Nucleus accumbens (tissue), 56 donors: ENCODE data around the gene GINS3.

Experiments used
- DNase-seq, 56 donors: peaks; one replicate each; lab custom pipeline; 2025; lab: John Stamatoyannopoulos, UW

Gene GINS3

DNA sequence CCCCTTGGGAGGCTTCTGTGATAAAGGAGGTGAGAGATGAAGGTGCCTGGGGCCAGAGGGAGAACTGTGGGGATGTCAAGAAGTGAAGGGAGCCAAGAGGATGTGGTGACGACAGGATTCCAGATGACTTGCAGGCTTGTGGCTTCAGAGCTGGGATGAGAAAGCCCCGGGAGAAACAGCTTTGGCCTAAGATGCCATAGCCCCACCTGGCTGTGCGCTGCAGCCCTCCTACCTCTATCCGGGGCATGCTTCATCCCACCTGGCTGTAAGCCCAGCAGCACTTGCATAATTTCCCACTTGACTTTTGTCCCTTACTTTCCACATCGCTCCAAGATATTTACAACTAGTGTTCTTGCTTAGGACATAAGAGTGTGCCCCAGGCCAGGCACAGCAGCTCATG is 29.3 kb downstream of the GINS3 start:
- no peak for DNase-seq

DNA sequence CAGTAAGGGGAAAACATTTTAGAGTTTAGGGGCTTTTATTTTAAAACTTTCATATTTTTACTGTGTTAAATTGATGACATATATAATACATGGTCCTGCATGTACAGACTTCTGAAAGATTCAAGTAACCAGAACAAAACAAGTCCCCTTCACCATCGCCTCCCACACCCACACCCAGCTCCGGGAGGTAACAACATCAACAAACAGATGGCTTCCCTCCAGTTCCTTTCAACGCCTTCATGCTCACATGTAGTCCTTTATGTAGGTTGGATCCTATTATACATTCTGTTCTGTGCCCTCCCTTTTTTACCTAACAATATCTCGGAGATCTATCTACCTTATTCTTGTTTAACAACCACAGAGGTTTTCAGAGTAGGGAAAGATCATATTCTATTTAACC is 30.5 kb downstream of the GINS3 start:
- DNase-seq = no peak

DNA sequence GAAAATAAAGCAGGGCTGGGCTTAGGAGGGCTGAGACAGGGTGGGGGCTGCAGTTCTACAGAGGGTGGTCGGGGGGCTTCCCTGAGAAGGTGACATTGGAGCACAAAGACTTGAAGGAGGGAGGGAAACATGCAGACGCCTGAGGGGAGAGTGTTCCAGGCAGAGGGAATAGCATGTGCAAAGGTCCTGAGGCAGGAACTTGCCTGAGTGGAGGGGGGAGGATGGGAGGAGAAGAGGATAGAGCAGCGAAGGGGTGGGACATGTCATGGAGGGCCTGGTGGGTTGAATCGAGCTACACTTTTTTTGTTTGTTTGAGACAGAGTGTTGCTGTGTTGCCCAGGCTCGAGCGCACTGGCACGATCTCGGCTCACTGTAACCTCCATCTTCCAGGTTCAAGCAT is 33.0 kb downstream of the GINS3 start:
- DNase-seq = no peak

DNA sequence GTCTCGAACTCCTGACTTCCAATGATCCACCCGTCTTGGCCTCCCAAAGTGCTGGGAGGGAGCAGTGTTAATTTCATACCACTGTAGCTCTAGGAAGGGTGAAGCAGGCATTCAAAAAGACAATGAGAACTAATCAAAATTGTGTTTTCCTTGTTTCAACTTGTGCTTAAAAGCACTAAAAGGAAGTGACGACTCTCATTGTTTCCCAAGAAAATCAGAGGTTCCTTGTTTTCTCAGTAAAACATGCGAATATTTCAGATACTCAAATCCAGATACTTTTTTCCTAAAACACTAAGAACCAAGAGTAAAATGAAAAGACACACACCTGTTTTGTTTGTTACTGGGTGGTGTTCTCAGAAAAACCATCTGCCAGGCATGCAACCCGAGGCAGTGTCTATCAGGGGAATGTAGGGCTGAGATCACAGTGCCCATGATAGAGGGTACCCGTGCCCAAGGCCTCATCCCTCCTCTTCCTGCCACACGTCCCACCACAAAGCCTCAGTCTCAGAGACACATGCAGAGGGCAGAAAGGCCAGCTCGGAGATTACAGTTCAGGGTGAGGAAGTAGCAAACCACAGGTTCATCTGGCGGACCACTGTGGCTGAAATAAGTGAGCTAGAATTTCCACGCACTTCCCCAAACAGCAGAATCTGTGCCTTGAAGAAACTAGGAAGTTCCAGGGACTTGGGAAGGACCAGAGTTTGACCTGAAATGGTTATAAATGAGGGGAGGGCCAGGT is 33.7 kb downstream of the GINS3 start:
- peak in 23 of 56 donors; percentile 11 to 56 (median 23) for DNase-seq

DNA sequence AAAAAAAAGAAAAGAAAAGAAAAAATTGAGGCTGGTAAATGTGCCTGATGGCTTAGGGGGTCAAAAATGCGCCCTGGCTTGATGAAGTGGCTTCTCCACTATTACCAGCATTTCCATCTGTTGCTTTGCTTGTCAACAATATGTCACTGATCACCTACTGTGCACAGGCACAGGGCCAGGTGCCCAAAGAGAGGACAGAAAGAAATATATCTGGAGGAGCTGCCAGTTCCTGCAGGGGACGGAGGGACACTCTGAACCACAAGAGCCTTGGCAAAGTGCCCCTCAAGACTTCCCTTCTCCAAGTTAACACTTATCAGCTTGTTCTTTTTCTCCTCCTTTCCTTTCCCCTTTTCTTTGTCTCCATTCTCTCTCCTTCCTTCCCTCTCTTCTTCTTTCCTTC is 34.7 kb downstream of the GINS3 start:
- peak in 7 of 56 donors; percentile 9 to 54 (median 20) for DNase-seq

DNA sequence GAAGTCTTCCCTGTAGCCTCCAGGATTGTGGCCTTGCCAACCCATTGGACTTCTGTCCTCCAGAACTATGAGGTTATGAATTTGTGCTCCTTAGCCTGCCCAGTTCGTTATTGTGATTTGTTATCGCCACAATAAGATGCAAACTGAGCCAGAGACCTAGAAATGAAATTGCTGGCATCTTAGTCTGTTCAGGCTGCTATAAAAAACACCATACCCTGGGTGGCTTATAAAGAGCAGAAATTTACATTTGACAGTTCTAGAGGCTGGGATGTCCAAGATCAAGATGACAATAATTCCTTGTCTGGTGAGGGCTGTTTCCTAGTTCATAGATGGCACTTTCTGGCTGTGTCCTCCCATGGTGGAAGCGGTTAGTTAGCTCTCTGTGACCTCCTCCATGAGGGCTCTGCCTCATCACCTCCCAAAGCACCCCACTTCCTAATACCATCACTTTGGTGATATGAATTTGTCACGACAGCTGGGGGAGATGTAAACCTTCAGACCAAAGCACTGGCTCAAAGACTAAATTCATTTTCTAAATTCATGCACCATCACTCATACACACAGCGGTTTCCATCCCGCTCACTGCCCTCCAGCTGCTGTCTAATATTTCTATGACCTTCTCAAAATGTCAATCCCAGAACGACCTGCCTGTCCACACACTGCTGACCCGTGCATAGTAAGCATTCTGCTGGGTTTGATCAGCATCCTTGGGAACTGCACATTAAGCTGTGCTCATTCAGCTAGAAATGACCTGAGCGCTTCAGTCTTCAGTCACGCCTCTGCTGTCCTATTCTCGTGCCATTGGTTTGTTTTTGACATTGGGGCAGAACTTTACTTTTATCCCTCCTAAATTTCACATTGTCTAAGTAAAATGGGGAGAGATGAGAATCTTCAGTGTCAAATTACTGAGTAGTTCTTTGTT is 36.6 kb downstream of the GINS3 start:
- no peak for DNase-seq

DNA sequence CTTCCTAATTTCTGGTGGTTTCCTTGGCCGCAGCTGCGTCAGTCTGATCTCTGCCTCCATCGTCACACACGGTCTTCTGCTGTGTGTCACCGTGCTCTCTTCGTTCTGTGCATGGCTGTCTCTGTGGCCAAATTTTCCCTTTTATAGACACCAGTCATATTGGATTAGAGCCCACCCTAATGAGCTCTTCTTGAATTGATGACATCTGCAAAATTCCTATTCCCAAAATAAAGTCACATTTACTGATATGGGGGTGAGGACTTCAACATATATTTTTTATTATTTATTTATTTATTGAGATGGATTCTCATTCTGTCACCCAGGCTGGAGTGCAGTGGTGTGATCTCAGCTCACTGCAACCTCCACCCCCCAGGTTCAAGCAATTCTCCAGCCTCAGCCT is 38.4 kb downstream of the GINS3 start:
- DNase-seq = no peak

DNA sequence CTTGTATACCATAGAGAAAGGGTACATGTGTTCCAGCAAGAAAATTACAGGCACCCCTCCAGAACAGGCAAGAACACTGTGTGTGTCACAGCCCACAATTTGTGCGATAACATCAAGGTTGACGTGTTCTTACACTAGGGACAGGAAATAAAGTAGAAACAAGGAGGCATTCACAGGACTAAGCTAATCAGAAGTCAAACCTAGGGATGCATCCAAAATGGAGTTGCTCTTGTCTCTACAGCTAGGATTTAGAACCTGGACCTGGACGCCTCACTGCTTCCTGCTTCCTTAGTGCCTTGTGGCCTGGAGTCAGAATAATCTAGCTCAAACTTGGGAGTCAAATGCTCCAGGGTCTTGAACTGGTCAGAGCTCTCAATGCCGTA is 41.3 kb downstream of the GINS3 start:
- DNase-seq = no peak

DNA sequence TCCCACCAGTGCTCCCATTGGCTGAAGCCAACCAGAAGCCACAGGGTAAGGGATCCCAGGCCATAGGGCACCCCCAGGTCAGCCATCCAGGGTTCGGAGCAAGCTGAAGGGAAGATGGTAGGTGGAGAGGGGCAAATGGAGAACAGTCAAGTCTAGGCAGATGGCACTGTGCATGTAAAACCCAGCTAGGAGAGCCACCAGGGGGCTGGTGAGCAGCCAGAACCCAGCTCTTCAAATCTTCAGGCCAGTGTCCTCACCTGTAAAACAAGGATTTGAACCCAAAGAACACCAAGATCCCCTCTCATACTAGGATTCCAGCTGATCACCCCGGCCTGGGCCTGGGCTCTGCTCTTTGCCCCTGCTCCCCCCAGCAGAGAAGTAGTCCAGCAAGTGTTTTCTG is 43.5 kb downstream of the GINS3 start:
- no peak for DNase-seq

DNA sequence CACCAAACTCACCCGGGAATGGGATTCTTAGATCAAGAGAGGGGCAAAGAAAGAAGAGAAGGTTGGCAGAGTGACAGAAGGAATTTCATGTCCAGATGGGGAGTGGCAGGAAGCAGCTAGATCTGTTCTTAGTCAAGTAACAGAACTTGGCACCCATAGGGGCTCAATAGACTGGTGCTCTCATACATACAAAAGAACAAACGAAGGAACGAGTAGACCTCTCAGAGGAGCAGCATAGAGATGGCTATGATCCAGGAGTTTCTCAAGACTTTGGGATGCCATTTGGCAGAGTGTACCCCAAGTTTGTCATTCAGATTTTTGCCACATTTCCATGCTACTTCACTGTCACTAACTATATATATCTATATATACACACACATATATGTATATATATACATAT is 47.9 kb downstream of the GINS3 start:
- DNase-seq = no peak

DNA sequence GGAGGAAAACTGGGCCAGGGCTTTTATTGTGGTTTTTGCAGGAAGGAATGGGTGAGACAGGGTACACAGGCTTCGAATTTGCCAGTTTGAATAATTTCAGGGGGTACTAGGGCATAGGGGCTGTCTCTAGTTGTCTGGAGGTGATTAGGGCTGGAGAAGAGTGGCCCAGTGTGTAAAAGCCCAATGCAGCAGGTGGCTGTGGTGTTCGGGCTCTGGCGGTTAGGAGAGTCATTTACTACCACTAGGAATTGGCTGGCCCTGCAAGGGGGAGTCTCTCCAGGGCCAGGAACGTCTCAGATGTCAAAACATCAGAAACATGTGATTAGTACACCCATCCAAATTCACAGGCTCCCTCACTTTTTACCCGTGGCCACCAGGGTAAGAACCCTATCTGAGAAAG is 50.3 kb downstream of the GINS3 start:
- DNase-seq = no peak

DNA sequence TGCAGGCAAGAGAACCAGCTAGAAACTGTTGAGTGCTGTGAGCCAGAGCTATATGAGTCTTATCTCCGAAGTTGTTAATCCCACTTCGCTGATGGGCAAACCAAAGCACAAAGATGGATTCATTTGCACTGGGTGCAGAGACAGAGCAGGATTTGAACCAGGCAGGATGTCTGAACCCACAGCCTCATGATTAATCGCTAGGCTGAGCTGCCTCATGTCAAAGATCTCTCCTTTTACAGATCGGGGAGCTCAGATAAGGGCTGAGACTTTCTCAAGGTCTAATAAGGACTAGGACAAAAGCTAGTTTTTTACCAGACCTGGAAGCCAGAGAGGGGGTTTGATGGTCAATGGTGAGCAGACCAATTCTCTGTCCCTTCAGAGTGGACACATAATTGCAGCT is 51.5 kb downstream of the GINS3 start:
- no peak for DNase-seq

DNA sequence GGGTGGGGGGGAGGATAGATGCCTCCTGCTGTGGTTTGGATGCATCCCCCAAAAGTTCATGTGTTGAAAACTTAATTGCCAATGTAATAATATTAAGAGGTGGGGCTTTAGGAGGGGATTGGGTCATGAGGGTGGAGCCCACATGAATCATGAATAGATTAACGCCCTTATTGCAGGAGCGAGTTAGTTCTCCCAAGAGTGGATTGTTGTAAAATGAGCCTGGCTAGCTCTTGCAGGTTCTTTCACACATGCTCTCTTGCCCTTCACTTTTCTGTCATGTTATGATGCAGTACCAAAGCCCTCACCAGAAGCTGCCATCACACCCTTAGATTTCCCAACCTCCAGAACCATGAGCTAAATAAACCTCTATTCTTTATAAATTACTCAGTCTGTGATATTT is 52.0 kb downstream of the GINS3 start:
- no peak for DNase-seq

DNA sequence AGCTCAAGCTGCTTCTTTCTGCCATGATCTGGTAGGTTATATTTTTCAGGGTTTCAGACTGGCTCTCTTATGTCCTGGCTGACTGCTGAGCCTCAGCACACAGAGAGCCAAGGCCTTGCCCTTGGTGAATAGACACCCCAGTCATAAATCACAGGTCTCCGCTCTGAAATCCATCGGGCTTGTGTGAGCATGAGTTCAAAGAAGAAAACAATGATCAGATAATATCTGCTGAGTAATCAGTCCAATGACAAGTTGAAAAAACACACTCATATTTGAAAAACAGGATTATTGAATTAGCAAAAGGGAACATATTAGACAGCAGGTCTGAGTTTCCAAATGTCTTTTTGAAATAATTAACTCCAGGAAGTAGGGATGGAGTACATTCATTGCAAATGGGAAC is 56.6 kb downstream of the GINS3 start:
- DNase-seq = no peak

DNA sequence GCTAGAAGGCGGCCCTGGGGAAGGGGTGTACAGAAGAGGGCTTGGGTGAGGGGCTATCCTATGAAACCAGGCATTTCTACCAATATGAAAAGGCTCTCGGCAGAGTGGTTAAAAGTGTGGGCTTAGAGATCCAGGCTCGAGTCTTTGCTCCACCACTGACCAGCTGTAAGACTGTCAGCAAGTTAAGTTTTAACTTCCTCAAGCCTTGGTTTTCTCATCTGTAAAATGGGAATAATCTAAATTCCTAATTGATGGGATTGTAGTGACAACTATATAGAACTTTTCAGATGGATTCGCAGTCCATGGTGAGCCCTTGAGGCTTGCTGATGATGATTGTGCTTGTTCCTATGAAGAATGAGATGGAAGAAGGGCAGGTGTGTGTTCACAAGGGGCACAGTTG is 57.0 kb downstream of the GINS3 start:
- DNase-seq = no peak

DNA sequence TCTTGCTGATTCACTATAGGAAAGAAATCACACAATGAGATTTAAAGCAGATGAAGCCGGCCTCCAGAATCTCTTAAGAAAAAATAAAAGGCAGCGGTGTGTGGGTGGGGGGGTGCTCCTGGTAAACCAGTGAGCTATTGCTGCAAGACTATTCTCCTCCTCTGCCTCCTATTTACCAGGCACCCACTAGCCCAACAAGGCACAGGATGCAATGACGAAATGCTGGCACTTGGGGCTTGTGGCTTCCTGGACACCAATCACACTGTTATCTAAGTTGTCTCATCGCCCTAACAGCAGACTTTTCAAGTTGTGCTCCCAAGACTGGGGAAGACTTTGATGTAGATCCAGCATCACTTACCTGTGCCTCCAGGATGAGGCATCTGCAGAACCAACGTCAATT is 57.5 kb downstream of the GINS3 start:
- no peak for DNase-seq

DNA sequence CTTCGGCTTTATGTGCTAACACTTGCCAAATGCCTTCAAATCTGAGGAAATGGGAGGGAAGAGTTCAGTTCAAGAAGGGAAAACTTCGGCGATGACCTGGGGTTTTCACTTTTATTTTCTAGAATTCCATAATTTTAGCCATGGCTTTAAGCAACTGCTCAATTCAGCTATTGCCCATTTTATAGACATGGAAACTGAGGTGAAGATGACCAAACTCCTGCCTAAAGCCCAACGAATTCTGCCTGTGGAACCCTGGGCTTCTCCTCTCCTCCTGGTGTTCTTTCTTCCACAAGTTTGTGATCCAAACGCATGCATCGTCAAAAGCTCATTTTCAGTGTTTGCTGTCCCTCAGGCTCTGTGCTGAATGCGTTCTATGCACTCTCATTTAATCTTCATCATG is 58.3 kb downstream of the GINS3 start:
- no peak for DNase-seq

DNA sequence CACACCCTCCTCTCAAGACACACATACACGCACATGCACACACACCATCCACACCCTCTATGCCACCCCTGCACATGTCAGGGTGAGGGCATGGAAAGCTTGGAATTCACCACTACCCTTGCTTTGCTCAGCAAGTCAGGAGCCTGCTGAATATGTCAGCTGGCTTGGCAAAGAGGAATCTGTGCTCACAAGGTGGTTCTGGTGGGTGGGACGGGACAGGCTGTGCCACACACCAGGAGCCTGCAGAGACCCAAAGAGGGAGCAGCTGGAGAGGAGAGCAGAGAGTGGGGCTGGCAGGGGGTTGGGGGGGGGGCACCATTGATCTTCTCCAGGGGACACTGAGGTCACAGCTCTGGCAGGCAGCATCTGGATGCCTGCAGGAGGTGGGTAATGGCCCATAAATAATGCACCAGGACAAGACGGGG is 59.0 kb downstream of the GINS3 start:
- DNase-seq = peak in 28 of 56 donors; percentile 6 to 84 (median 54)

DNA sequence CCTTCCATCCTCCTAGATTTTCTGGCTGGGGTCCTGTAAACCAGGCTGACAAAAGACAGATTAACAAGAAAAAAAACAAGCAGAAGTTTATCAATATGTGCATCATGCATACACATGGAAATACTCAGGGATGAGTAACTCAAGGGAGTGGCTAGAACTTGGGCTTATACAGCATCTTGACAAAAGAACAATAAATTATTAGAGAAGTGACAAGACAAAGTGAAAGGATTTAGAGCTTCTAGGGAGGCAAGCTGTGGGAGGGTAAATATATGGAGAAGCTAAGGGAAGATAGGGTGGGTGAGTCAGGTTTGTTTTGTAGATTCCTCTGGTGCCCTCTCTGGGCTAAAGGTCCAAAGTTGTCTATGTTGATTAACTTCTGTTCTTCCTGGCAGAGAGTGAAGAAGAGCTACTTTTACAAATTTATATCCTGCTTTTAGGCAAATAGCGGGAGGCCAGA is 59.7 kb downstream of the GINS3 start:
- peak in 1 of 56 donors; percentile 22 for DNase-seq

DNA sequence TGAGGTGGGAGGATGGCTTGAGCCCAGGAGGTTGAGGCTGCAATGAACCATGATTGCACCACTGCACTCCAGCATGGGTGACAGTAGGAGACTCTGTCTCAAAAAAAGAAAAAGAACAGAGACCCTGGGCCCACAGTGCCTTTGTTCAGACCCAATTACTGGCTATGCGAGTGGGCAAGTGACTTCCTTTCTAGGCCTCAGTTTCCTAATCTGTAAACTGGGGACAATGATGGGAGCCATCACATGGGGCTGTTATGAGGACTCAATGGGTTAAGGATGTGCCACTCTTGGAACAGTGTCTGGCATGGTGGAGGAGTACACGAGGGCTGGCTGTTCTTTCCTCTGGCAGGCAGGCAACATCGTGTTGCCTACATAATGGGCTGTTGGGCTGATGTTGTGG is 60.4 kb downstream of the GINS3 start:
- DNase-seq = no peak

DNA sequence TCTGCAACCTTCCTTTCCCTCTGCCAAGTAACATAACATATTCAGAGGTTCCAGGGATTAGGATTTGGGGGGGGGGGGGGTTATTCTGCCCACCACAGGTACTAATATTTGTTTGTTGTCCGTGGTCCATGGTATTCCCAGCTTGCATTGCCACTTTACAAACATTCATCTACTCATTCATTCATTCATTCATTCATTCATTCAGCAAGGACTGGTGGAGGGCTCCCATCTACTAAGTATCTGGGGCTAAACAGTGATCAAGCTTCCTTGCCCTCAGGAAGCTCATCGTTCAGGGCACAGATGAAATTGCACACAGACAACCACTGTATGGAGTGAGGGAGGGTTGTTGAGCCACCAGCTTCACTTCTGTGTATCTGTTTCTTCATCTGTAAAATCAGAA is 61.9 kb downstream of the GINS3 start:
- DNase-seq = no peak

DNA sequence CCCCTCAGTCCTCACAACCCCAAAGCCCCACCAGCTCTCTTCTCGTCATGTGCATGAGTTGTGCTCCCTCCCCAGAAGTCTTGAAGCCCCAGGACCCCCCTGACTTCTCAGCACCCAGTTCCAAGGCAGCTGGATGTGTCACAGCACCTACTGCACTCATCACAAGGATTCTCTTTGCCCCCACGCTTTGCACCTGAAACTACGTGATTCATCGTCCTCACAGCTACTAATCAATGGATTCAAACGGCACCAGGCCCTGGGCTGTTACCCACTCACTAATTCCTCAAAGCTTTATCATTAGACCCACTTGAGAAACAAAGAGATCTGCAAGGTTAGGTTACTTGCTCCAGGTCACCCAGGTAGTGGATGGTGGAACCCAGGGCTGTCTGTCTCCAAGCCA is 62.6 kb downstream of the GINS3 start:
- peak in 17 of 56 donors; percentile 3 to 66 (median 34) for DNase-seq
